Natural killer cell treated with Interleukin-12 subunit alpha and Interleukin-12 subunit beta and Interleukin-15 and Interleukin-18, amount 100 ng/mL, for 72 hours (primary cell): ENCODE measurements around the gene MGST2. TPM values are rescaled to one million over a fixed set of nuclear protein-coding genes. Genes with fewer than 3 reads are reported as not detected.

Experiments
- ATAC-seq, 2 donors: fragments of 150-1000 bp; cut with Tn5 transposase in 1 of 2; sonication (Bioruptor Pico), chemical (Tn5 transposase) in 1 of 2; 2 replicates each; pipeline ENCODE4 v1.10.0; 2021
- DNase-seq: peaks from one replicate; pipeline ENCODE4 v3.0.0; 2022; ENCODE audit warnings: low spot score
- H3K27ac Mint-ChIP-seq, 2 donors: 1 replicate in 1 of 2; 2 replicates in 1 of 2; pipeline ENCODE4 v1.8.0; 2022; ENCODE audit warnings: mixed read lengths in 2 of 2, mild to moderate bottlenecking in 1 of 2, moderate library complexity in 1 of 2
- H3K27me3 Mint-ChIP-seq, 2 donors: 1 replicate in 1 of 2; 2 replicates in 1 of 2; pipeline ENCODE4 v1.8.0; 2022; ENCODE audit warnings: mixed read lengths in 2 of 2
- H3K36me3 Mint-ChIP-seq: one replicate; pipeline ENCODE4 v1.8.0; 2022; ENCODE audit warnings: mixed read lengths
- H3K4me1 Mint-ChIP-seq, 2 donors: 1 replicate in 1 of 2; 2 replicates in 1 of 2; pipeline ENCODE4 v1.8.0; 2022; ENCODE audit warnings: low read depth in 2 of 2, mixed read lengths in 2 of 2, mild to moderate bottlenecking in 1 of 2
- H3K4me3 Mint-ChIP-seq: one replicate; pipeline ENCODE4 v1.8.0; 2022; ENCODE audit warnings: mixed read lengths
- H3K9me3 Mint-ChIP-seq: 2 replicates; pipeline ENCODE4 v1.8.0; 2022; ENCODE audit warnings: mixed read lengths
- total RNA-seq, 2 donors: library from RNA; stranded (reverse); gene quantifications; one replicate each; pipeline ENCODE4 v1.2.3, GENCODE V29; 2022

Gene MGST2
- total RNA-seq, 2 donors from 2014 or later = 8.2 to 19.0 TPM

DNA sequence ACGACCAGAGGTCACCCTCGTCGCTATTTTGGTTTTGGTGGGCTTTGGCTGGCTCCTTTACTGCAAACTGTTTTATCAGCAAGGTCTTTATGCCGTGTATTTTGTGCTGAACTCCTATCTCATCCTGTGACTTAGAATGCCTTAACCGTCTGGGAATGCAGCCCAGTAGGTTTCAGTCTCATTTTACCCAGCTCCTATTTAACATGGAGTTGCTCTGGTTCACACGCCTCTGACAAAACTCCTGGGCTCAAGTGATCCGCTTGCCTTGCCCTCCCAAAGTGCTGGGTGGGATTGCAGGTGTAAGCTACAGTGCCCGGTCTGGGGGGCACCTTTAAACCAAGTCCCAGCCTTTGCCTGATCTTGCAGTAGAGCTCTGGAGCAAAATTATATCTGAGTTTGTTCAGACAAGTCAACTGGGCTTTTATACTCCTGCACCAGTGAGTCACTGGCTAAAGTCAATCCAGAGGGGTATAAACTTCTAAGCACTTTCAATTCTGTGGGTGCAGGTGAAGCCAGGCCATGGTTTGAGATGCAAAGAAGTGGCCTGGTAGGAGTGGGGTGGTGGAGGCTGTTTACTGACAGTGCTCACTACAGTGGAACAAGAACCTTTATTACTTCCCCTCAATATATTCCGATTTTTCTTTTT lies 50.2 kb downstream of the MGST2 start:
- peaks cover 0 to 2% of the 10 kb centered on the region in 2 donors for H3K4me1 Mint-ChIP-seq
- H3K9me3 Mint-ChIP-seq = no peaks in the 10 kb centered on the region
- DNase-seq (no peak), ATAC-seq (no peak)
- H3K4me3 Mint-ChIP-seq = no peak overlapping the region
- no peak overlapping the region for H3K27ac Mint-ChIP-seq
- H3K27me3 Mint-ChIP-seq = no peaks in the 10 kb centered on the region
- H3K36me3 Mint-ChIP-seq = no peaks in the 10 kb centered on the region

DNA sequence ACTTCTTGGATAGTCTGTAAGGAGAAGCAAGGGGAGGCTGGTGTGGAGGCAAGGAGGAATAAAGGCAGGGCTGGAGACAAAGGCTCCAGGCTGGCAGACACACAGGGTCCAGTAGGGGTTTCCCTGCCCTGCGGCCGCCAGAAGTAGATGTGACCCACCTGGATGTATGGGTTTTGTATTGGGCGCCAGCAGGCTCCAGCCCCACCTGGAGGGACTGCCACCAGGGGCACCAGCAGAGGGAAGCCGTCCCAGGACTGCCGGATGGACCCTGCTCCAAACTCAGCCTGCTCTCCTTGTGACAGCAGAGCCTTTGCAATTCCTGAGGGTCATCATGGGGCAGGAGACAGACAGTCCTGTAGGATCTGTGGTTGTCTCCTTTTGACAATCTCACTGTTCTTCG lies 52.7 kb downstream of the MGST2 start:
- Mint-ChIP-seq H3K4me1 (peaks cover 0 to 2% of the 10 kb centered on the region in 2 donors), H3K9me3 (no peaks in the 10 kb centered on the region), H3K4me3 (no peak overlapping the region), H3K36me3 (no peaks in the 10 kb centered on the region), H3K27ac (no peak overlapping the region), H3K27me3 (no peaks in the 10 kb centered on the region)
- ATAC-seq = peak in 1 of 2 donors; percentile 43
- no peak for DNase-seq

GRCh38 chr4:139718833-139719232 lies 53.2 kb downstream of the MGST2 start:
- Mint-ChIP-seq H3K27me3 (no peaks in the 10 kb centered on the region), H3K36me3 (no peaks in the 10 kb centered on the region), H3K4me1 (peaks cover 0 to 2% of the 10 kb centered on the region in 2 donors), H3K27ac (no peak overlapping the region), H3K9me3 (no peaks in the 10 kb centered on the region), H3K4me3 (no peak overlapping the region)
- no peak for ATAC-seq
- DNase-seq = no peak

GRCh38 chr4:139719381-139720101 lies 53.9 kb downstream of the MGST2 start:
- peak in 1 of 2 donors; percentile 15 for ATAC-seq
- no peak overlapping the region for H3K27ac Mint-ChIP-seq
- H3K9me3 Mint-ChIP-seq = no peaks in the 10 kb centered on the region
- no peaks in the 10 kb centered on the region for H3K36me3 Mint-ChIP-seq
- no peak for DNase-seq
- peaks cover 0 to 2% of the 10 kb centered on the region in 2 donors for H3K4me1 Mint-ChIP-seq
- H3K27me3 Mint-ChIP-seq = no peaks in the 10 kb centered on the region
- H3K4me3 Mint-ChIP-seq = no peak overlapping the region

DNA sequence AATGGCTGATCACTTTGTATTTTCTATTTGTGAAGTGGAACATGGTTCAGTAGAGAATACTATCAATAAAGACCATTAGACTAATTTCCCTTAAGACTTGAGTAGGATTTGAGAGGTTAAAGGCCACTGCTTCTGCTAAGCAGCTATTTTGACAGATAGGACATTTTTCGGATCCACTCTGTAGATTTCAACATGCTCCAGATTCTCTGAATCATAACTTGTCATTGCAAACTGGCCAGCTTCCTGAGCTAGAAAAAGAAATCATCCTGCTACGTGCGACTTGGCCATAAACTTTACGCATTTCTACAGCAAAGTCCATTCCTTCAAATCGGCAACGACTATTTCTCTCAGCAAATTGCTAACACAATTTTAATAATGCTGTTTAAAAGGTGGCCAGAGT lies 55.2 kb downstream of the MGST2 start:
- Mint-ChIP-seq H3K4me1 (peaks cover 0 to 2% of the 10 kb centered on the region in 2 donors), H3K27me3 (no peaks in the 10 kb centered on the region), H3K9me3 (no peaks in the 10 kb centered on the region), H3K27ac (no peak overlapping the region), H3K4me3 (no peak overlapping the region), H3K36me3 (no peaks in the 10 kb centered on the region)
- DNase-seq (no peak), ATAC-seq (no peak)

- DNase-seq (no peak), ATAC-seq (no peak)
- no peaks in the 10 kb centered on the region for H3K9me3 Mint-ChIP-seq
- no peak overlapping the region for H3K27ac Mint-ChIP-seq
- H3K4me1 Mint-ChIP-seq = peaks cover 0 to 2% of the 10 kb centered on the region in 2 donors
- H3K36me3 Mint-ChIP-seq = no peaks in the 10 kb centered on the region
- no peak overlapping the region for H3K4me3 Mint-ChIP-seq
- no peaks in the 10 kb centered on the region for H3K27me3 Mint-ChIP-seq
Measured at GRCh38 chr4:139721789-139722188, 56.2 kb downstream of the MGST2 start.

GRCh38 chr4:139725236-139725635 lies 59.6 kb downstream of the MGST2 start:
- H3K27me3 Mint-ChIP-seq = no peaks in the 10 kb centered on the region
- no peaks in the 10 kb centered on the region for H3K4me1 Mint-ChIP-seq
- H3K27ac Mint-ChIP-seq = no peak overlapping the region
- ATAC-seq (no peak), DNase-seq (no peak)
- H3K4me3 Mint-ChIP-seq = no peak overlapping the region
- no peaks in the 10 kb centered on the region for H3K9me3 Mint-ChIP-seq
- H3K36me3 Mint-ChIP-seq = no peaks in the 10 kb centered on the region

DNA sequence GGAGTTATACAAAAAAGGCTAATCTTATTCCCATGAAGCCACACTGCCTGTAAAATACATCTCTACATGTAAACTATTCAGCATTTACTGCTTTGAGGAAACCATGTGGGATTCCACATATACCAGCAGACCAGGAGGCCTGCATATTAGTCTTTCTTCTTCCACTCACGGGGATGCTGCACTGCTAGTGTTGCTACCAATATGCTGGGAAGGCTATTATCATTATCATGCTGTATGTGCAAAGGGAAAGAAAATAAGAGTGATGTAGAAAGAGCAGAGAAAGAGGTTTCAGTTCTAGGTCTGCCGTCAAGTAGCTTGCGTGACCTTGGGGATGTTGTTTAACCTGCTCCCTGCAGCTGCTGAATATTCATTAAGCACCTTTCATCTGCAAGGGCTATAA lies 61.0 kb downstream of the MGST2 start:
- no peaks in the 10 kb centered on the region for H3K9me3 Mint-ChIP-seq
- H3K27ac Mint-ChIP-seq = no peak overlapping the region
- no peaks in the 10 kb centered on the region for H3K4me1 Mint-ChIP-seq
- H3K36me3 Mint-ChIP-seq = no peaks in the 10 kb centered on the region
- H3K4me3 Mint-ChIP-seq = no peak overlapping the region
- peaks cover 0 to 2% of the 10 kb centered on the region in 2 donors for H3K27me3 Mint-ChIP-seq
- no peak for DNase-seq
- ATAC-seq = no peak

DNA sequence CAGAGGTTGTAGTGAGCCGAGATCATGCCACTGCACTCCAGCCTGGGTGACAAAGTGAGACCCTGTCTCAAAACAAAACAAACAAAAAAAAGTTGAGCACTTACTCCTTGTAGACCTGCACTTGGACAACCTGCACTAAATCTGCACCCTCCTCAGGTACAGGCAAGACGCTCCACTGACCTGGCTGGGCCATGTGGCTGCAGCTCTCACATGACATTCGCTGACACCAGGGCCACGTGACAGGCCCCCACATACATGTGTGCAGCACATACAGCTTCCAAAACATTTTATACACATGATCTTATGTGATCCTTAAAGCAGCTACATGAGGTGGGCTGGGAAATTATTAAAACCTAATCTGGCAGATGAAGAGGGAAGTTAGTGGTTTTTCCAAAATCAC lies 62.5 kb downstream of the MGST2 start:
- ATAC-seq = peak in 1 of 2 donors; percentile 27
- no peak for DNase-seq
- Mint-ChIP-seq H3K4me1 (no peaks in the 10 kb centered on the region), H3K27me3 (peaks cover 5 to 13% of the 10 kb centered on the region in 2 donors), H3K9me3 (no peaks in the 10 kb centered on the region), H3K36me3 (no peaks in the 10 kb centered on the region), H3K27ac (no peak overlapping the region), H3K4me3 (no peak overlapping the region)

DNA sequence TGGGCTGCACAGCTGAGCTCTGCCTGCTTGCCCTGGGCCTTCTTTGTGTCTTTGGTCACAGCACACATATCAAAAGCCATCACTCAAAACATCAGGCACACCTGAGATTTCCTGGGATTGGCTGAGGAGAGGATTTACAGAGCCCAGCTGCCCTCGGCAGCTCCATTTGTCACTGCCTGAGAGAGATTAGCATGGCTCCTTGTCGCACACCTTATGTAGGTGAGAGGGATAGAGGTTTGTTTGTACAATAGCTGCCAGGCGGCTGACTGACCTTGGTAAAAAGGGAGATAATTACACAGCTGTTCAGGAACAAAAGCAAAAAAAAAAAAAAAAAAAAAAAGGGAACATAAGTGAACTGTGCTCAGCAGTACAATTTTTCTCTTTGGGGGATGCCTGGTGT lies 63.2 kb downstream of the MGST2 start:
- Mint-ChIP-seq H3K4me3 (no peak overlapping the region), H3K27ac (no peak overlapping the region), H3K9me3 (no peaks in the 10 kb centered on the region), H3K4me1 (no peaks in the 10 kb centered on the region), H3K36me3 (no peaks in the 10 kb centered on the region), H3K27me3 (peaks cover 6 to 17% of the 10 kb centered on the region in 2 donors)
- DNase-seq (no peak), ATAC-seq (no peak)

- Mint-ChIP-seq H3K9me3 (no peaks in the 10 kb centered on the region), H3K4me1 (peaks cover 8 to 9% of the 10 kb centered on the region in 2 donors), H3K27ac (no peak overlapping the region), H3K27me3 (peaks cover 21 to 37% of the 10 kb centered on the region in 2 donors), H3K36me3 (no peaks in the 10 kb centered on the region), H3K4me3 (no peak overlapping the region)
- DNase-seq (no peak), ATAC-seq (no peak)
Measured at GRCh38 chr4:139732991-139733570, 67.5 kb downstream of the MGST2 start.

DNA sequence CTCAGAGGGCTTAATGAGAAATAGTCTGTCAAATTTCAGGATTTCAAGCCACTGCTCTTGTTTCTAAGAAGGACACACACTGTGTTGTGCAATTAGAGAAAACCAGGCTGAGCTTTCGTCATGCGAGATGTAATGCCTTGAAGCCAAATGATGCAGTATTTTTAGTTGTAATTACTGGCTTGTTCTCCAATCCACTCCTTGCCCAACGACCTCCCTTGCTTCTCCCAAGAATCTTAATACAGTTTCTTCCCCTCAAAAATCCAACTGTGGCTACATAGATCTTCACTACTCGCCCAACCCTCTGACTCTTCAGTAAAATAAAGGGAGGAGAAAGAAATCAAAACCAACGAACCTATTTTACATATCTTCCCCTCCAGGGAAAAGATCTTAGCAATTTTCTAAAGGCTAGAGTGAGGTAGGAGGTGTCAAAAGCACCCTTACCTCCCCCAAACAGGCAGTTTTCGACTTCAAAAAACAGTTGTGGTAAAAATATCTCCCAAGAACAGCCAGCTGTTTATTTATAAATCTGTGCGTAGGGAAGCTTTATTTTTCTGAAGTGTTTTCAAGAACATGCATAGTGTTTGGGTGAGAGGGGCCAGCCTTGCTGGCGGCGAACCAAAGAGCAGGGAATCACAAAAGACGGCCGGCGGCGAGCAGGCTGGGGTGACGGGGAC lies 68.7 kb downstream of the MGST2 start:
- ATAC-seq = no peak
- DNase-seq = no peak
- H3K4me1 Mint-ChIP-seq = peaks cover 8 to 9% of the 10 kb centered on the region in 2 donors
- H3K9me3 Mint-ChIP-seq = no peaks in the 10 kb centered on the region
- peak overlapping the region in 1 of 2 donors; percentile 55 for H3K27ac Mint-ChIP-seq
- H3K4me3 Mint-ChIP-seq = peak overlapping the region; percentile 72
- peaks cover 21 to 37% of the 10 kb centered on the region in 2 donors for H3K27me3 Mint-ChIP-seq
- H3K36me3 Mint-ChIP-seq = no peaks in the 10 kb centered on the region

DNA sequence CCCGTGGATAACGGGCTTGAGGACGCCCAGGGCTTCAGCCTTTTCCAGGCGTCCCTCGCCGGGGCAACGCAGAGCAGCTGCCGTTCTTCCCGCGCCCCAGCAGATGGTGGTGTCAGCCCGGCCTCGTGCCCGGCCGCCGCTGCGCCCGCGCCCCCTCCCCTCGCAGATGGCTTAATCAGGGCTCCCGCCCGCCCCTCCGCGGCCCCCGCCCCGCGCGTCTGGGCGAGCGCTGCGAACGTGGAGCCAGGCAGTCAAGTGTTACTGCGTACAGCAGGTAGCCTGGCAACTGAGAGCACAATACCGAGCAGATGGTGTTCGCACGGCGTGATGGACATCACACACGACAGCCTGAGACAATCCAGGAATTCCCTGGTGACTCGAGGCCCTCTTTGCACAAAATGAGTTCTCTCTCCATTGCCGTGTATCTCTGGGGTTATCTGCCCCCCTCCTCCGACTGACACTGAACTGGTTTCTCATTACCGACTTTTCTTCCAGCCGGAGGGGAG lies 69.3 kb downstream of the MGST2 start:
- DNase-seq (peak; percentile 70), ATAC-seq (peak; percentile 79 to 87)
- H3K36me3 Mint-ChIP-seq = no peaks in the 10 kb centered on the region
- H3K27me3 Mint-ChIP-seq = peaks cover 21 to 37% of the 10 kb centered on the region in 2 donors
- peak overlapping the region; percentile 72 for H3K4me3 Mint-ChIP-seq
- peaks cover 8 to 9% of the 10 kb centered on the region in 2 donors for H3K4me1 Mint-ChIP-seq
- no peaks in the 10 kb centered on the region for H3K9me3 Mint-ChIP-seq
- H3K27ac Mint-ChIP-seq = peak overlapping the region in 1 of 2 donors; percentile 55
